GM15510 (cell line): ENCODE measurements around the gene CSMD2.

ENCODE experiments used
- POLR2A ChIP-seq: IDR thresholded peaks from 3 replicates; pipeline ENCODE4 v1.6.1; 2011; ENCODE audit warnings: borderline replicate concordance; ENCODE audit not compliant: insufficient read length; ENCODE audit errors: extremely low read depth

Gene CSMD2

GRCh38 chr1:34018285-34018684, 146.7 kb downstream of the CSMD2 start:
- TF ChIP-seq POLR2A: no peak

DNA sequence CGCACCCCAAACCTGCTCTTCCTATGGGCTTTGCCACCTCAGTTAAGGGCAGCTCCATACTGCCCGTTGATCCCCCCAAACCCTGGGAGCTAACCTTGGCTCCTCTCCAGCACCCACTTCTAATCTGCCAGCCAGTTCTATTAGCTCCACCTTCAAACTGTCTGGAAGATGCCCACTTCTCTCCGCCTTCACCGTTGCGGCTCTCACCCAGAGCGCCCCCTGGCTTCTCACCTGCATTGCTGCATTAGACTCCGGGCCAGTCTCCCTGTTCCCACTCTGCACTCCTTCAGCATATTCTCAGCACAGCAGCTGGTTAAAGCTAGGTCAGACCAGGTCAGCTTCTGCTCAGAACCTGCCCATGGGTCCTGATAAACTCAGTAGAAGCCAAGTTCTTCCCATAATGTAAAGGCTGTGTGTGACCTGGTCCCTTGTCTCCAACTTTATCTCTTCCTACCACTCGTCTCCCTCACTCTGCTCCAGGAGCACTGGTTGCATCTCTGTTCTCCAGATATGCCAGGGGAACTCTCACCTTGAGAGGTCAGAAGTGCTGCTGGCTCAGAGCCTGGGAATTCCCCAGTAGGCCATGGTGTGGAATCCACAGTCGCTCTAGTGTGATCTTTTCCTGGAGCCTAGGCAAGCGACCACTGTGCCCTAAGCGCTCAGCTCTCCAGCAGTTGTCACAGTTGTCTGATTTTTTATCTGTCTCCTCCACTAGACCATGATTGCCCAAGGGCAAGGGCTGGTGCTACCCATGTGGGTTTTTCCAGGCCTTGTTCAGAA, 150.9 kb downstream of the CSMD2 start:
- TF ChIP-seq POLR2A: no peak

GRCh38 chr1:34013136-34013535, 151.9 kb downstream of the CSMD2 start:
- TF ChIP-seq POLR2A: no peak

GRCh38 chr1:34009340-34009985, 155.6 kb downstream of the CSMD2 start:
- no peak for TF ChIP-seq POLR2A

DNA sequence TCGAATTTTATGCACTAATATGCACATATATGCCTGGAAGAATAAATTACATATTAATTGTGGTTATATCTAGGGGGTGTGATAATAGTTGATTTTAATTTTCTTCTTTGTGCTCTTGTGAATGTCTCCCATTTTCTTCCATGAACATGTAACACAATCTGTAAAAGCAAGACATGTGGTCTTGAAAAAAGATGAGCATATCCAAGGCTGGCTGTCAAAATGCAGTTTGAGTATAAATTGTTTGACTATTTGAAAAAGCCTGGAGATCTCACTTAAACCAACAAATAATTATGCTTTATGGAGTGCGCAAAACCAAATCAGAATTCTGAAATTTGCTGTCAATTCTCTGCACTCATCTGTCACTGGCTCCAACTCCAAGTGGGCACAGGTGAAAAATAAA, 157.3 kb downstream of the CSMD2 start:
- TF ChIP-seq POLR2A: no peak

DNA sequence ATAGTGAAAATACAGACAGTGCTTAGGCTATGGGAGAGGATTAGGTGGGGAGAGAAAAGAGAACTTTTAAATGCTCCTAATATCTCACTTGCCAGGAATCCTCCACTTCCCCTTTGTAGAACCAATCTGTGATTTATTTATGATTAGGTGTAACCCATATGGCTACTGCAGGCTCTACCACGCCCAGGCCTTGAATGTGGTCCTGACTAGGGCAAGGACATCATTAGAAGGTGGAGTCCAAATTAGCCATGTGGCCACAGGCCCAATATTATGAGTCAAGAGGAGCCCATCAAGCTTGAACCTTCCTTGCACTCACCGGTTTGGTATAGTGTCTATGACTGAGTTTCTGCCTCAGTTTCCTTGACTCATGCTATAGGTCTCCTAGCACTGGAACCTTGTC, 159.7 kb downstream of the CSMD2 start:
- no peak for TF ChIP-seq POLR2A

GRCh38 chr1:34002810-34003209, 162.2 kb downstream of the CSMD2 start:
- TF ChIP-seq POLR2A: no peak

GRCh38 chr1:33997127-33998036, 167.6 kb downstream of the CSMD2 start:
- TF ChIP-seq POLR2A: no peak

DNA sequence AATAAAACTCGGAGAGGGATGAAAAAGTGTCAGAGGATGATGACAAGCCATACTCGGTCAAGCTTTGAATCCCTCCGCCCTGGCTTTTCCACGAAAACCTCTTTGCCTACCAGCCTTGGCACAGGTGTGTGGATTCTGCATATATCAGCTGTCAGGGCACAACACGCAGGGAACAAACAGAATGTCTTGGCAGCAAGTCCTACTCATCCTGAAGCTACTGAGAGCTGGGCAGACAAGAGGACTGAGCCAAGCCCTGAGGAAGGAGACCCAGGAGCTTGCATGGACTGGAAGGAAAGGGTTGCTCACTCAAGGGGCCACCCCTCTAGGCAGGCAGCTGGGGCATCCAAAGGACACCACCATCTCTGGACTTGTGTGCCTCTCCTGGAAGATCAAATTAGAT, 168.7 kb downstream of the CSMD2 start:
- no peak for TF ChIP-seq POLR2A

DNA sequence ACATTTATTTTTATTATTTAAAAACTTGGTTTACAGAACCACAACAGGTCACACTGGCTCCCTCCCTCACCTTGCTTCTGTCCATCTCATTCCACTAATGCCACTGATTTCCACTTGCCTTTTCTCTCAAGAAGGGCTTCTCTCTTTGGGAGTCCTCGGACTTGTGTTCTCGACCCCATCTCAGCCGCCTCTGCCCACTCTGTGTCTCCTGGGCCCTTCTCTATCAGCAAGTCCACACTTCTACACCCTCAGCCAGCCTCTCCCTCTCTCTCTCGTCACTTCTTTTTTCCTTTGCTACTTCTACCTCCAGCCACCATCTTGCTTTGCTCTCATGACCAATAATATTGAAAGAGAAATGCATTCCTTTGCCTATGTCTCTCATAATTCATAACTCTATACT, 171.7 kb downstream of the CSMD2 start:
- TF ChIP-seq POLR2A: no peak

DNA sequence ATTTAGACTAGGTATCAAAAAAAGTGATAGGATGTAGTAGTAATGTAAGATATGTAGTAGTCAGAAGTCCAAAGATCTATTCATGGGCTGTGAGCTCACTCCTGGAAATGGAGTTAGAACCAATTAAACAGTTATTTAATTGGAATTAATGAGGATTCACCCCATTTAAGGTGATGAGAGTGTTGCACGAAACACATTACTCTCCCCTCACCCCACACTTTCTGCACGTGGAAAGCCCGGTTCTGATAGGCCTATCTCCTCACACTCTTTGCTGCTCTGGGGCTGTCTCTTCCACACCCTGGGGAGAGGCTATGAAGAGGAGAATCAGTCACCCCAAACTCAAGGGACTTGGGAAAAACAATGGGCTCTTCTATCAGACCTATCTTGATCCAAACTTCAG, 174.7 kb downstream of the CSMD2 start:
- TF ChIP-seq POLR2A: no peak

DNA sequence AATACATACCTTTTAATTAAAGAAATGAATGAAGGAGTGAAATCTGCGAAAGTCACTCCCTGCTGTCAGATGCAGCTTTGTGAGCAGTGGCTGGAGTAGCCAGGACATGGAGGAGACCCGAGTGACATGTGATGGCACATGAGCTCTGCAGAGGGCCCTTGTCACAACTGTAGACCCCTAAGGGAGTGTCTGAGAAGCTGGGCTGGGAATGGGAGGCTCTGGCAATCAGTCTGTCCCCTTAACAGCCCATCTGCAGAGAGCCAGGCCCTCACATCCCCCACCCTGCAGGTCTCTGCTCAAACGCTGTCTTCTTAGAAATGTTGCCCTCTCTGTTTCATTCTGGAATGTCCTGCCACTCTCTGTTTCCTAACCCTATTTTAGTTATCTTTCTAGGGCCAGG, 176.9 kb downstream of the CSMD2 start:
- no peak for TF ChIP-seq POLR2A

GRCh38 chr1:33986390-33987095, 178.5 kb downstream of the CSMD2 start:
- TF ChIP-seq POLR2A: no peak

GRCh38 chr1:33985656-33986055, 179.4 kb downstream of the CSMD2 start:
- no peak for TF ChIP-seq POLR2A
